ENCODE data around the gene ATF7IP2.

GRCh38 chr16:10466861-10467260 is 81.0 kb downstream of the ATF7IP2 start:
- TF ChIP-seq, protein P1, sequence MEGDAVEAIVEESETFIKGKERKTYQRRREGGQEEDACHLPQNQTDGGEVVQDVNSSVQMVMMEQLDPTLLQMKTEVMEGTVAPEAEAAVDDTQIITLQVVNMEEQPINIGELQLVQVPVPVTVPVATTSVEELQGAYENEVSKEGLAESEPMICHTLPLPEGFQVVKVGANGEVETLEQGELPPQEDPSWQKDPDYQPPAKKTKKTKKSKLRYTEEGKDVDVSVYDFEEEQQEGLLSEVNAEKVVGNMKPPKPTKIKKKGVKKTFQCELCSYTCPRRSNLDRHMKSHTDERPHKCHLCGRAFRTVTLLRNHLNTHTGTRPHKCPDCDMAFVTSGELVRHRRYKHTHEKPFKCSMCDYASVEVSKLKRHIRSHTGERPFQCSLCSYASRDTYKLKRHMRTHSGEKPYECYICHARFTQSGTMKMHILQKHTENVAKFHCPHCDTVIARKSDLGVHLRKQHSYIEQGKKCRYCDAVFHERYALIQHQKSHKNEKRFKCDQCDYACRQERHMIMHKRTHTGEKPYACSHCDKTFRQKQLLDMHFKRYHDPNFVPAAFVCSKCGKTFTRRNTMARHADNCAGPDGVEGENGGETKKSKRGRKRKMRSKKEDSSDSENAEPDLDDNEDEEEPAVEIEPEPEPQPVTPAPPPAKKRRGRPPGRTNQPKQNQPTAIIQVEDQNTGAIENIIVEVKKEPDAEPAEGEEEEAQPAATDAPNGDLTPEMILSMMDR (IDR thresholded peaks at IDR 0.05 in 2 of 3, conservative IDR thresholded peaks at IDR 0.05 in 1 of 3; ENCODE audit: borderline replicate concordance in 1 of 3, insufficient read depth in 1 of 3, low read depth in 2 of 3, low read length in 2 of 3) = no peak
- TF ChIP-seq POLR2A (IDR thresholded peaks at IDR 0.05; ENCODE audit: borderline replicate concordance, extremely low read depth, insufficient read depth, insufficient read length) = no peak
